ENCODE results near the gene ABCG8. TPM values are rescaled to one million over a fixed set of nuclear protein-coding genes. Genes with fewer than 3 reads are reported as not detected.

Gene ABCG8
- total and polyA plus RNA-seq, 12 donors: 0.15 to 1.4 TPM; not detected in 10

GRCh38 chr2:43880471-43880870, 41.7 kb downstream of the ABCG8 start:
- 84 to 99% methylated on average over 9 of the region's 9 CpGs for WGBS, 2 donors
- H3K9me3 ChIP-seq: no peaks in the 10 kb centered on the region
- peaks cover 0 to 27% (median 0%) of the 10 kb centered on the region in 7 donors for H3K27me3 ChIP-seq
- peaks cover 0 to 5% (median 0%) of the 10 kb centered on the region in 9 donors for H3K4me1 ChIP-seq
- ATAC-seq (no peak), DNase-seq (no peak)
- H3K4me3 ChIP-seq: no peak overlapping the region
- TF ChIP-seq, protein P1, sequence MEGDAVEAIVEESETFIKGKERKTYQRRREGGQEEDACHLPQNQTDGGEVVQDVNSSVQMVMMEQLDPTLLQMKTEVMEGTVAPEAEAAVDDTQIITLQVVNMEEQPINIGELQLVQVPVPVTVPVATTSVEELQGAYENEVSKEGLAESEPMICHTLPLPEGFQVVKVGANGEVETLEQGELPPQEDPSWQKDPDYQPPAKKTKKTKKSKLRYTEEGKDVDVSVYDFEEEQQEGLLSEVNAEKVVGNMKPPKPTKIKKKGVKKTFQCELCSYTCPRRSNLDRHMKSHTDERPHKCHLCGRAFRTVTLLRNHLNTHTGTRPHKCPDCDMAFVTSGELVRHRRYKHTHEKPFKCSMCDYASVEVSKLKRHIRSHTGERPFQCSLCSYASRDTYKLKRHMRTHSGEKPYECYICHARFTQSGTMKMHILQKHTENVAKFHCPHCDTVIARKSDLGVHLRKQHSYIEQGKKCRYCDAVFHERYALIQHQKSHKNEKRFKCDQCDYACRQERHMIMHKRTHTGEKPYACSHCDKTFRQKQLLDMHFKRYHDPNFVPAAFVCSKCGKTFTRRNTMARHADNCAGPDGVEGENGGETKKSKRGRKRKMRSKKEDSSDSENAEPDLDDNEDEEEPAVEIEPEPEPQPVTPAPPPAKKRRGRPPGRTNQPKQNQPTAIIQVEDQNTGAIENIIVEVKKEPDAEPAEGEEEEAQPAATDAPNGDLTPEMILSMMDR (IDR thresholded peaks at IDR 0.05): no peak
- H3K27ac ChIP-seq: no peak overlapping the region
- H3K36me3 ChIP-seq: peaks cover 0 to 6% (median 0%) of the 10 kb centered on the region in 9 donors
- intact Hi-C loops (cut with DNase I): loop anchor here in 1 of 10 donors (10.0 kb wide), 1 partner anchor 266 kb away; no protein-coding TSS in a partner anchor

GRCh38 chr2:43880952-43881351, 42.2 kb downstream of the ABCG8 start:
- DNase-seq (no peak), ATAC-seq (no peak)
- WGBS, 2 donors: 81 to 84% methylated on average over 5 of the region's 5 CpGs
- TF ChIP-seq, protein P1 (IDR thresholded peaks at IDR 0.05): no peak
- H3K27ac ChIP-seq: no peak overlapping the region
- H3K27me3 ChIP-seq: peaks cover 0 to 27% (median 0%) of the 10 kb centered on the region in 7 donors
- H3K4me1 ChIP-seq: peaks cover 0 to 5% (median 0%) of the 10 kb centered on the region in 9 donors
- H3K36me3 ChIP-seq: peaks cover 0 to 10% (median 0%) of the 10 kb centered on the region in 9 donors
- no peak overlapping the region for H3K4me3 ChIP-seq
- intact Hi-C loops (cut with DNase I): loop anchor here in 1 of 10 donors (10.0 kb wide), 1 partner anchor 266 kb away; no protein-coding TSS in a partner anchor
- no peaks in the 10 kb centered on the region for H3K9me3 ChIP-seq

DNA sequence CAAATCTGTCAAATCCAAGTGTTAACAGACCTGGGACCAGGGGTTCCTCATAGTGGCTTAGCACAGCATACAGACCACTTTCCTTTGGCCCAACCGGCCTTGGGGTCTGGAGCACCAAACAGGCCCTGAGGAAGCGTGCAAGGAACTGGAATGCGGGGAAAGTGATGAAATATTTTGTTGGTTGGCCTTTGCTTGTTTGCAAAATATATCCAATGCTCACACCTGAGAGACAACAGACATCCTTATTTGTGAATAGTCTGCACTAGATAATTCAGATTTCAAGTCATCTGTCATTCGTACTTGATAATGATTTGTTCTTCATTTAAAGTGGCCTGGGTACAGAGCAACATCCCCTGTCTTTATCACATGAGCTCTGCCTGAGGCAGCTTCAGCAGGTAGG, 43.5 kb downstream of the ABCG8 start:
- TF ChIP-seq, protein P1 (IDR thresholded peaks at IDR 0.05): no peak

GRCh38 chr2:43884689-43885088, 45.9 kb downstream of the ABCG8 start:
- no peak for ATAC-seq
- intact Hi-C loops (cut with DNase I): loop anchor here in 1 of 10 donors (10.0 kb wide), 1 partner anchor 270 kb away; no protein-coding TSS in a partner anchor
- 95% methylated on average over 5 of the region's 5 CpGs for WGBS, 2 donors
- TF ChIP-seq, protein P1 (IDR thresholded peaks at IDR 0.05): no peak
- peaks cover 0 to 48% (median 25%) of the 10 kb centered on the region in 9 donors for H3K36me3 ChIP-seq
- H3K4me3 ChIP-seq: no peak overlapping the region
- no peaks in the 10 kb centered on the region for H3K9me3 ChIP-seq
- H3K27me3 ChIP-seq: no peaks in the 10 kb centered on the region
- no peak overlapping the region for H3K27ac ChIP-seq
- no peaks in the 10 kb centered on the region for H3K4me1 ChIP-seq
- DNase-seq: no peak

More for the DNA sequence above, 43.5 kb downstream of the ABCG8 start:
- WGBS, 2 donors: 78 to 89% methylated on average over 4 of the region's 4 CpGs
- no peaks in the 10 kb centered on the region for H3K9me3 ChIP-seq
- intact Hi-C loops (cut with DNase I): loop anchor here in 1 of 10 donors (10.0 kb wide), 1 partner anchor 268 kb away; no protein-coding TSS in a partner anchor
- H3K4me1 ChIP-seq: peaks cover 0 to 5% (median 0%) of the 10 kb centered on the region in 9 donors
- H3K27me3 ChIP-seq: peaks cover 0 to 20% (median 0%) of the 10 kb centered on the region in 7 donors
- DNase-seq (no peak), ATAC-seq (no peak)
- H3K36me3 ChIP-seq: peaks cover 0 to 24% (median 5%) of the 10 kb centered on the region in 9 donors
- no peak overlapping the region for H3K27ac ChIP-seq
- no peak overlapping the region for H3K4me3 ChIP-seq
